Endothelial cell (in vitro differentiated cells): ENCODE results near the gene SLC47A1. TPM values are rescaled to one million over a fixed set of nuclear protein-coding genes. Genes with fewer than 3 reads are reported as not detected.

Experiments used
- DNase-seq: peaks from one replicate; pipeline ENCODE4 v3.0.0; 2021; ENCODE audit warnings: low spot score
- H3K27ac Mint-ChIP-seq: one replicate; pipeline ENCODE4 v1.8.0; 2021; ENCODE audit warnings: mixed read lengths, inconsistent platforms; ENCODE audit not compliant: unreplicated experiment
- H3K27me3 Mint-ChIP-seq: one replicate; pipeline ENCODE4 v1.8.0; 2021; ENCODE audit warnings: mild to moderate bottlenecking, moderate library complexity, mixed read lengths, inconsistent platforms; ENCODE audit not compliant: unreplicated experiment
- H3K36me3 Mint-ChIP-seq: one replicate; pipeline ENCODE4 v1.8.0; 2021; ENCODE audit warnings: mild to moderate bottlenecking, low read depth, mixed read lengths, inconsistent platforms; ENCODE audit not compliant: unreplicated experiment
- H3K4me1 Mint-ChIP-seq: one replicate; pipeline ENCODE4 v1.8.0; 2021; ENCODE audit warnings: mild to moderate bottlenecking, mixed read lengths, inconsistent platforms; ENCODE audit not compliant: unreplicated experiment
- H3K4me3 Mint-ChIP-seq: one replicate; pipeline ENCODE4 v1.8.0; 2021; ENCODE audit warnings: mild to moderate bottlenecking, mixed read lengths, inconsistent platforms; ENCODE audit not compliant: unreplicated experiment
- H3K9me3 Mint-ChIP-seq: one replicate; pipeline ENCODE4 v1.8.0; 2021; ENCODE audit warnings: mixed read lengths, inconsistent platforms; ENCODE audit not compliant: unreplicated experiment
- total RNA-seq: library from RNA; stranded (reverse); fragmentation: NEBNext Ultra II Directional; extraction: Animal tissue kit (Norgen Biotek cat#: 25700); gene quantifications from one replicate; pipeline ENCODE4 v1.2.1, GENCODE V29; 2021; ENCODE audit not compliant: unreplicated experiment
- TF ChIP-seq, protein P1 (sequence below): fragments of 200-600 bp; sonication (generic); IDR thresholded peaks from one replicate; pipeline ENCODE4 v1.5.0; 2021; ENCODE audit warnings: antibody characterized with exemption; ENCODE audit not compliant: unreplicated experiment

SLC47A1 gene
- total RNA-seq, 1 donor from 2014 or later, result 6.8 TPM

DNA sequence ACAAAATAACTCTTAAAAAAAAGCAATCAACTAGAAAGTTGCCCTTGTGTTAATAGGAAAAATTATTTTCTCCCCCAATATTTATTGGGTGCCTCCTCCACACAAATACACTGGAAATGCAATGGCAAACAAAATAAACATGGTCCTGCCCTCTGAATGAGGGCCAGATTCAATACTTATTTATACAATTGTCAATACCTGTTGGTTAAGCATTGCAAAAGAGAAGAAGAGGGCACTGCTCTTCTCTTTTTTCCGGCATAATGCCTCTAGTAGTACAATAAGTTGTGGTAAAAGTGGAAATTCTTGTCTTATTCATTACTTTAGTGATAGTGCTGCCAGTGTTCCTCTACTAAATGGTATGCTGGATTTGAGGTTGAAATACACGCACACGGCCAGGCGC lies 92.4 kb downstream of the SLC47A1 start:
- H3K27ac Mint-ChIP-seq, result no peak overlapping the region
- DNase-seq, result no peak
- TF ChIP-seq, protein P1, sequence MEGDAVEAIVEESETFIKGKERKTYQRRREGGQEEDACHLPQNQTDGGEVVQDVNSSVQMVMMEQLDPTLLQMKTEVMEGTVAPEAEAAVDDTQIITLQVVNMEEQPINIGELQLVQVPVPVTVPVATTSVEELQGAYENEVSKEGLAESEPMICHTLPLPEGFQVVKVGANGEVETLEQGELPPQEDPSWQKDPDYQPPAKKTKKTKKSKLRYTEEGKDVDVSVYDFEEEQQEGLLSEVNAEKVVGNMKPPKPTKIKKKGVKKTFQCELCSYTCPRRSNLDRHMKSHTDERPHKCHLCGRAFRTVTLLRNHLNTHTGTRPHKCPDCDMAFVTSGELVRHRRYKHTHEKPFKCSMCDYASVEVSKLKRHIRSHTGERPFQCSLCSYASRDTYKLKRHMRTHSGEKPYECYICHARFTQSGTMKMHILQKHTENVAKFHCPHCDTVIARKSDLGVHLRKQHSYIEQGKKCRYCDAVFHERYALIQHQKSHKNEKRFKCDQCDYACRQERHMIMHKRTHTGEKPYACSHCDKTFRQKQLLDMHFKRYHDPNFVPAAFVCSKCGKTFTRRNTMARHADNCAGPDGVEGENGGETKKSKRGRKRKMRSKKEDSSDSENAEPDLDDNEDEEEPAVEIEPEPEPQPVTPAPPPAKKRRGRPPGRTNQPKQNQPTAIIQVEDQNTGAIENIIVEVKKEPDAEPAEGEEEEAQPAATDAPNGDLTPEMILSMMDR, result no peak
- no peaks in the 10 kb centered on the region for H3K27me3 Mint-ChIP-seq
- H3K9me3 Mint-ChIP-seq, result no peaks in the 10 kb centered on the region
- no peaks in the 10 kb centered on the region for H3K4me1 Mint-ChIP-seq
- H3K36me3 Mint-ChIP-seq, result no peaks in the 10 kb centered on the region
- H3K4me3 Mint-ChIP-seq, result no peak overlapping the region

Other genes with a start within 250 kb of the SLC47A1 start
- gene B9D1, start 171.1 kb upstream of the SLC47A1 start, total RNA-seq, result 6.2 TPM
- gene MAPK7, start 155.4 kb upstream of the SLC47A1 start, total RNA-seq, result 48.5 TPM
- gene MFAP4, start 146.7 kb upstream of the SLC47A1 start, total RNA-seq, result 0.67 TPM
- 0.31 TPM for gene RNF112, start 122.6 kb upstream of the SLC47A1 start, total RNA-seq
- 21.0 TPM for gene ALDH3A2, start 114.9 kb downstream of the SLC47A1 start, total RNA-seq
- gene SLC47A2, start 182.7 kb downstream of the SLC47A1 start, total RNA-seq, result not detected
- gene ALDH3A1, start 214.4 kb downstream of the SLC47A1 start, total RNA-seq, result 0.31 TPM